Measurements from ENCODE around the gene LRCH4. TPM values are rescaled to one million over a fixed set of nuclear protein-coding genes. Genes with fewer than 3 reads are reported as not detected.
A peak's percentile ranks its signal among the peaks of the same experiment; 100 is the strongest.
"Not testable (repeated sequence)": the region's sequence is repeated elsewhere in the genome, so short reads cannot be mapped to it uniquely, and the experiment has no call there.

Gene LRCH4
- total and polyA plus RNA-seq, 4 donors: 38.1 to 109 (median 92.2) TPM

- Histone ChIP-seq H3K9me3 (ENCODE audit: control insufficient read depth in 4 of 4, insufficient read depth in 3 of 4, low read length in 3 of 4) (no peaks in the 10 kb centered on the region), H3K27me3 (ENCODE audit: control insufficient read depth in 3 of 3, insufficient read depth in 3 of 3, low read length in 2 of 3) (no peaks in the 10 kb centered on the region), H3K4me3 (no peak overlapping the region), H3K9ac (ENCODE audit: insufficient read depth in 1 of 2, low read length in 2 of 2) (peak overlapping the region in 1 of 2 donors; percentile 15), H3K4me1 (ENCODE audit: control insufficient read depth in 5 of 5, insufficient read depth in 5 of 5, low read length in 5 of 5) (peaks cover 1 to 39% (median 24%) of the 10 kb centered on the region in 5 donors), H3K36me3 (ENCODE audit: control insufficient read depth in 4 of 4, insufficient read depth in 4 of 4, low read length in 4 of 4) (peaks cover 0 to 6% (median 0%) of the 10 kb centered on the region in 4 donors), H3K27ac (ENCODE audit: low read depth in 1 of 2, low read length in 1 of 2) (peak overlapping the region; percentile 92 to 95)
- 19 to 62% methylated on average over 1 of the region's 1 CpG for WGBS, 2 donors
- no peak for TF ChIP-seq CTCF (IDR thresholded peaks at IDR 0.05; ENCODE audit: control extremely low read depth, extremely low read depth)
- DNase-seq (peak in 2 of 3 donors; percentile 30 to 54), ATAC-seq (ENCODE audit: insufficient read depth, low FRiP score) (no peak)
These were observed 41.0 kb downstream of the LRCH4 start for GRCh38 chr7:100544967-100545359.

- Histone ChIP-seq H3K9ac (ENCODE audit: insufficient read depth in 1 of 2, low read length in 2 of 2) (no peak overlapping the region), H3K36me3 (ENCODE audit: control insufficient read depth in 4 of 4, insufficient read depth in 4 of 4, low read length in 4 of 4) (peaks cover 0 to 5% (median 0%) of the 10 kb centered on the region in 4 donors), H3K9me3 (ENCODE audit: control insufficient read depth in 4 of 4, insufficient read depth in 3 of 4, low read length in 3 of 4) (no peaks in the 10 kb centered on the region), H3K27me3 (ENCODE audit: control insufficient read depth in 3 of 3, insufficient read depth in 3 of 3, low read length in 2 of 3) (no peaks in the 10 kb centered on the region), H3K4me3 (no peak overlapping the region), H3K27ac (ENCODE audit: low read depth in 1 of 2, low read length in 1 of 2) (peak overlapping the region; percentile 92 to 95), H3K4me1 (ENCODE audit: control insufficient read depth in 5 of 5, insufficient read depth in 5 of 5, low read length in 5 of 5) (peaks cover 2 to 39% (median 28%) of the 10 kb centered on the region in 5 donors)
- DNase-seq: no peak
- WGBS, 2 donors: 40 to 58% methylated on average over 5 of the region's 5 CpGs
- ATAC-seq (ENCODE audit: insufficient read depth, low FRiP score): no peak
- TF ChIP-seq CTCF (IDR thresholded peaks at IDR 0.05; ENCODE audit: control extremely low read depth, extremely low read depth): no peak
These were observed 41.5 kb downstream of the LRCH4 start for GRCh38 chr7:100544386-100544785.

DNA sequence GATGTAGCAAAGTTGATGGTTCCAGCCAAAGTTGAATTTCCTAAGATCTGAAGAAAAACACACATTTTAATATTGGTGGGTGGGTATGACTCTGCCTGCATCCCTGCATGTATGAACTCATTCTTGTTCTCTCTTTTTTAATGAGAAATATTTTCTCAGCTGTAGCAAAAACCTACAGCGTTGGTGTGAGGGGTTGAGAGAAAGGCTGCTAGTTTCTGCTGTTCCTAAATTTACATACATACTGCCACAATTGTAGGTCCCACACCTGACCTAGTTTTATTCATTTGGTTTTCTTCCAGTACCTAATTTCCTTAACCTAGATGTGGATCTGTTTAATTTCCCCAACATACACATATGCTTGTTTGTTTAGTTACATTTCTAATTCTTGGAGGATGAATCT lies 42.3 kb downstream of the LRCH4 start:
- H3K9me3 ChIP-seq (ENCODE audit: control insufficient read depth in 4 of 4, insufficient read depth in 3 of 4, low read length in 3 of 4): no peaks in the 10 kb centered on the region
- 68 to 88% methylated on average over 1 of the region's 1 CpG for WGBS, 2 donors
- H3K36me3 ChIP-seq (ENCODE audit: control insufficient read depth in 4 of 4, insufficient read depth in 4 of 4, low read length in 4 of 4): no peaks in the 10 kb centered on the region
- H3K4me1 ChIP-seq (ENCODE audit: control insufficient read depth in 5 of 5, insufficient read depth in 5 of 5, low read length in 5 of 5): peaks cover 2 to 39% (median 28%) of the 10 kb centered on the region in 5 donors
- DNase-seq (no peak), ATAC-seq (ENCODE audit: insufficient read depth, low FRiP score) (no peak)
- no peak overlapping the region for H3K27ac ChIP-seq (ENCODE audit: low read depth in 1 of 2, low read length in 1 of 2)
- TF ChIP-seq CTCF (IDR thresholded peaks at IDR 0.05; ENCODE audit: control extremely low read depth, extremely low read depth): no peak
- H3K27me3 ChIP-seq (ENCODE audit: control insufficient read depth in 3 of 3, insufficient read depth in 3 of 3, low read length in 2 of 3): no peaks in the 10 kb centered on the region
- H3K4me3 ChIP-seq: no peak overlapping the region
- no peak overlapping the region for H3K9ac ChIP-seq (ENCODE audit: insufficient read depth in 1 of 2, low read length in 2 of 2)

DNA sequence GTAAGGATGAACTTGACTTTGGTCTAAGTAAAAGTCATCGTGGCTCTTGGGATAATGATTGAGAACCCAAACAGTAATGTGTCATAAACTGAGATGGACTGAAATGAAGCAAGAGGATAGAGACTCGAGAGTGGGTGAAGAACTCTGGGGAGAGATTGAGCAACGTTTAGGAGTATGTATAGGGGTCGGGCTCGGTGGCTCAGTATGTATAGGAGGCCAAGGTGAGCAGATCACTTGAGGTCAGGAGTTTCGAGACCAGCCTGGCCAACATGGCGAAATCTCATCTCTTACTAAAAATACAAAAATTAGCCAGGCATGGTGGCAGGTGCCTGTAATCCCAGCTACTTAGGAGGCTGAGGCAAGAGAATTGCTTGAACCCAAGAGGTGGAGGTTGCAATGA lies 44.6 kb downstream of the LRCH4 start:
- ATAC-seq (ENCODE audit: insufficient read depth, low FRiP score); H3K4me3 ChIP-seq; H3K27me3 ChIP-seq (ENCODE audit: control insufficient read depth in 3 of 3, insufficient read depth in 3 of 3, low read length in 2 of 3); DNase-seq; H3K9ac ChIP-seq (ENCODE audit: insufficient read depth in 1 of 2, low read length in 2 of 2); H3K27ac ChIP-seq (ENCODE audit: low read depth in 1 of 2, low read length in 1 of 2); H3K36me3 ChIP-seq (ENCODE audit: control insufficient read depth in 4 of 4, insufficient read depth in 4 of 4, low read length in 4 of 4); H3K9me3 ChIP-seq (ENCODE audit: control insufficient read depth in 4 of 4, insufficient read depth in 3 of 4, low read length in 3 of 4): not testable (repeated sequence)
- peaks cover 2 to 22% (median 16%) of the 10 kb centered on the region in 5 donors for H3K4me1 ChIP-seq (ENCODE audit: control insufficient read depth in 5 of 5, insufficient read depth in 5 of 5, low read length in 5 of 5)
- 75 to 77% methylated on average over 7 of the region's 7 CpGs for WGBS, 2 donors
